HG03135 (cell line): ENCODE results near the gene LDLRAD3.
"Not testable (repeated sequence)": the region's sequence is repeated elsewhere in the genome, so short reads cannot be mapped to it uniquely, and the experiment has no call there.

ENCODE experiments used
- ATAC-seq: cut with Tn5 transposase; IDR thresholded peaks from one replicate; pipeline ENCODE4 v1.9.1; 2021; ENCODE audit warnings: mild to moderate bottlenecking, moderate library complexity; ENCODE audit not compliant: unreplicated experiment

The LDLRAD3 gene

DNA sequence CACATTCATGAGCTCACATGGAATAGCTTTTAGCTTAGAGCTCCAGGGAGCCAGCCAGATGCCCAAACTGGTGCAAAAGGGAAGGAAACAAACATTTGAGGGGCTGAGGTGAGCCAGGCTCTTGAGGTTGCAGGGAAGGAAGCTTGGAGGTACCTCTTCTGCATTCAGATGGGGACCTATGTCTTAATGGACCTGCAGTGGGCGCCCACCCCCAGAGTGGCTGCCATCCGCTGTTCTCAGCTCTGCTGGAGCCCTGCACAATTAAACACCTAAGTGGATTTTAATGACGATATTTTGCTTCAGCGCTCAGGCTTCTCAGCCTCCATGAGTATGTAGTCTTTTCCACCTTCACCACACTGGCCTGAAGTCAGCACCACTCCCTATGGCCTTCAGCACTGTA, 100.8 kb downstream of the LDLRAD3 start:
- ATAC-seq: no peak

DNA sequence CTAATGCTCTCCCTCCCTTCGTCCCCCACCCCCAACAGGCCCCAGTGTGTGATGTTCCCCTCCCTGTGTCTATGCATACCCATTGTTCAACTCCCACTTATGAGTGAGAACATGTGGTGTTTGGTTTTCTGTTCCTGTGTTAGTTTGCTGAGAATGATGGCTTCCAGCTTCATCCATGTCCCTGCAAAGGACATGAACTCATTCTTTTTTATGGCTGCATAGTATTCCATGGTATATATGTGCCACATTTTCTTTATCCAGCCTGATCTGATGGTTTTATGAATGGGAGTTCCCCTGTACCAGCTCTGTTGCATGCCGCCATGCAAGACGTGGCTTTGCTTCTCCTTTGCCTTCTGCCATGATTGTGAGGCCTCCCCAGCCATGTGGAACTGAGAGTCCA, 102.1 kb downstream of the LDLRAD3 start:
- ATAC-seq: not testable (repeated sequence)

DNA sequence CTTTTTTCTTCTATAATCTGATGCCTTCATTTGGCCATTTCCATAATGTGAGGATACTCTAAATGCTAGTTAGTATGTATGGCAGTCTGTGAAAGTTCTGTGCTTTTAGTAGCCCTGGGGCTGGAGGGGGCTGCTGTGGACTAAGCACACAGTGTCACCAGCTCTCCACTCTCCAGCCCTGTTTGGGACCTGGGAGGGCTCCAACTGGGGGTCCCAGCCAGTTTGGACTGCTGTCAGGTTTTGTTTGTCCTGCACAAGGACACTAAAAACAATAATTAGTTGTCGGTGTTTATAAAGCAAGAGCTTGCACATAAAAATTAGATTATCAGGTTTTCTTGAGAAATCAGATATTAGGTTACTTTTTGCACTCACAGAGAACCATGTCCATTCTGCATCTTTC, 103.1 kb downstream of the LDLRAD3 start:
- ATAC-seq: no peak

DNA sequence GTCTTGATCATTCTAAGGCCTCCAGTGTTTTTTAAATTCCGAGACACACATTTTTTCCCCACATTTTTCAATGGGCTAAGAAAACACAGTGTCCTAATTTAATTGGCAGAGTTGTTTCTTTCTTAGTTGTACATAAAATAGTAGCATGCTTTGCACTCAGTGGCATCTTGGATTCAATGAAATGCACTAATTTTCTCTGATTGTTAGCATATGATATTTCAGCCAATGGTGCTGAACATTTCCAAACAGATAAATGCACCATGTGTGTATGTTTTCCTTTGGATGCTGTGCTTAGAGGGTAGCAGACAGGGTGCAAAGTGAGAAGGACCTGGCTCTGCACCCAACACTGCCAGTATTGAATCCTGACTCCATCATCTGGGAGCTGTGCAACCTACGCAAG, 103.5 kb downstream of the LDLRAD3 start:
- no peak for ATAC-seq

DNA sequence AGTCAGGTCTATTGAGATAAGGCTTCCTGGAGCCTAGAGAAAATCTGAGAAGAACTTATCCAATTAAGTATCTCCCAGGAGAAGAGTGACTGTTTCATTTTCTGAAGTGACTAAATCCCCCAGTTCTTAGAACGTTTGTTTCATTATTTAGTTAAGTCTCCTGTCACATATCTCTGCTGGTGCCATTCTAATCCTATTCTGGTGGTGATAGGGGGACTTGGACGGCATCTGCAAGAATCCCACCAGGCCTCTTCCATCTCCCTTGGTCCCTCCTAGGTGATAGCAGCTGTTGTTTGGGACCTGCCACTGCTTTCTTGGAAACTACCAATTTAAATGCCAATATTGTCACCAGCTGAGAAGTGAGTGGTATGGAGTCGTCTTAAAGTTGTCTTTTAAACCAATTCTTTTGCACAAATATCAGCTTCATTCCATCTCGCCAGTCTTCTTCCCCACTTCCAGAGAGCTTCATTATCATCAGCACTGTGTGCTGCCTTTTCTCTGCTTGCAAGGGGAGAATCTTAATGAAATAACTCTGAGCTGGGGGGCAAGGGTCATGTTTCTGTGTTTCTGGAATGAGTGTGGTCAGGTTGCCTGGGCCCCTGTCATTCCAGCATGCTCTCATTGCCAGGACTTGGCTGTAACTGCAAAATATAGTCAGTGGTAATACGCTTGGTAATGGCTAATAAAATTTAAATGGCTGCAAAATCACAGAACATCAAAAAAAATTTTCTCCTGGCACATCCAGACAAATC, 104.8 kb downstream of the LDLRAD3 start:
- no peak for ATAC-seq

DNA sequence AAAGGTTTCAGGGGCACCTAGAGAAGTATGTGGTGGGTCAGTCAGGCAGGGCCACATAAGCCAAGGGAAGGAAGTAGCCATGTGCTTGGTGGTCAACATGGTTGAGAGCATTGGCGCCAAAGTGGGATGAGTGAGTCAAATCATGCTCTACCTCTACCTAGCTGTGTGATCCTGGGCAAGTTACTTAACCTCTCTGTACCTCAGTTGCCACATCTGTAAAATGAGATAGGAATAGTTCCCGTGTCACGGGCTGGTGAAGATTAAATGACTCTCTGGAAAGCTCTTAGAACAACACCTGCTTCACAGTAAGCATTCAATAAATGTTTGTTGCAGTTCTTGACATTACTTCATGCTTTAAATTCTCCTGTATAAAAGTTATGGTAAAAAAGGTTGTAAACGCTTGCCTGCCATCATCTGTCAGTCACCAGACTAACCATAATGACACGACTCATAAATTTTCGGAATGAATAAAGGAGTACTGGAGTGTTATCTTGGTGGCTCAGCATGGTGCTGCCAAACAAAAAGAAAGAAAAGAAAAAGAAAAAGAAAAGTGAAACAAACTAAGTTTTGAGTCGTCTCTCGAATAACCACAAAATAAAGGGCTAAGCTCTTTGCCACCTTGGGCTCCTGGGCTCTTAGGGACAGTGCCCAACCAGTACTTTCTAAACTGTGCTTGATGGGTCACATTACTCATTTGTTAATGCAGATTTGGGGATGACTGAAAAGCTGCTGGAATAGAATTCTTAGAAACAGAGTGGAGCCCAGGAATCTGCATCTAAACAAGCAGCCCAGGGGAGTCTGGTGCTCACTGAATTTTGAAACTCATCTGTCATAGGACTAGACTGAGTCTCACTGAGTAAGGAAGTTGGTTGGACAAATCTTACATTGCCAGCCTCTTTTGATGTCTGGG, 107.6 kb downstream of the LDLRAD3 start:
- ATAC-seq: no peak

DNA sequence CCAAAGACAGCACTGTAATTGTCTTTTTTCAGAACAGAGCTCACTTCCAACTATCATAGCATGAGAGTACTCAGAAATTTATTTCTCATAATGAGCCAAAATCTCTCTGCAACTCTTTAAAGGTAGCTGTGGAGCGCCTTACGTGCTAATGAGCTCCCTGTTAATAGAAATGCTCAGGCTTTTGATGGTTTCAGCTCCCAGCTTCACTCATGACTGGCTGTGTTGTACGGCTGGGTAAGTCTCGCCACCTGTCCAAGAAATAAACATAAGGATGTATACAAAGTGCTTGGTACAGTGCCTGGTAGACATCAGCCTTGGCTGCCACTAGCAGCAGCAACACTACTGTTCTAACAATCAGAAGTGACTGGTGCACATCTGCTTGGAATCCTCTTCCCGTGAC, 109.4 kb downstream of the LDLRAD3 start:
- ATAC-seq: no peak

DNA sequence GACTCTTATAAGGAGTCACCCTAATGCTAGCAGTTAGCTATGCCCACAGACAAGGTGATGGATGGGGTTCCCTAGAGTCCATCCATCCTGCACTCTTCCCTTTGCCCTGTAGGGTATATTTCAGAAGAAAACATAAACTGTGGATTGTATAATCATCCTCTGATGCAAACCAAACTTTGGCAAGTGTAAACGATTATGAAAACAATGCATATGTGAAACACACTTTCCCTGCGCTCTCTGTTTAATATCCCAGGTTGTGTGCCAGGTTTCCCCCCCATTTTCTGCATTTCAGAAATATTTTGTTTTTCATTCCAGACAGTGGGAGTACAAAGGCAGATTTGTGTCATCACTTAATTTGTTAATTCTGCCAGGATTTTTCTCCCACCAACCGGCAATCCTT, 110.0 kb downstream of the LDLRAD3 start:
- no peak for ATAC-seq

DNA sequence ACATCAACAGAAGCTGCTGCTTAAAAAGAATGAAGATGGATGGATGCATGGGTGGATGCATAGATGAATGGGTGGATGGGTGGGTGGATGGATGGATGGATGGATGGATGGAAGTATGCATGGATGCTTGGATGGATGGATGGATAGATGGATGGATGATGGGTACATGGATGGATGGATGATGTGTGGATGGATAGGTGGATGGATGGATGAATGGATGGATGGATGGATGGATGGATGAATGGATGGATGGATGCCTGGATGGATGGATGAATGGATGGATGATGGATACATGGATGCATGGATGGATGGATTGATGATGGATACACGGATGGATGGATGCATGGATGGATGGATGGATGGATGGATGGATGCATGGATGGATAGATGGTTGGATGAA, 110.8 kb downstream of the LDLRAD3 start:
- no peak for ATAC-seq

DNA sequence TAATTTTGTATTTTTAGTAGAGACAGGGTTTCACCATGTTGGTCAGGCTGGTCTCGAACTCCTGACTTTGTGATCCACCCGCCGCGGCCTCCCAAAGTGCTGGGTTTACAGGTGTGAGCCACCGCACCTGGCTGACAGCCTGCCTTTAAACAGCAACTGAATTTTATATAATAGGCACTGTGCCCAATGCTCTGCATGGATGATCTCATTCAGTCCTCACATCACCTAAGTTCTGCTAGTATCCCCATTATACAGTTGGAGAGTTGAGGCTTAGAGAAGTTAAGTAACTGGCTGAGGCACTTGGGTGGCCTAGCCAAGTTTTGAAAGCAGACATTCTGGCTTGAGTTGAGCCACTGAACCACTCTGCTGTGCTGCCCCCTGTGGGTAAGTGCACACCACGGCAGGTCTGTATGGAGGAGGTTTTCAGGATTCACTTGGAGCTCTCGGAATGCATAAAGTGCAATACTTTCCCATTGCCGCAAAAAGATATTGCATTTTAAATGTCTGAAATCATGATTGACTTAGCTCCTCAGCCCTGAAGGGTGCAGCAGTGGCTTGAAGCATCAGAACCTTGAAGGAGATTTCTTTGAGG, 112.4 kb downstream of the LDLRAD3 start:
- ATAC-seq: no peak

DNA sequence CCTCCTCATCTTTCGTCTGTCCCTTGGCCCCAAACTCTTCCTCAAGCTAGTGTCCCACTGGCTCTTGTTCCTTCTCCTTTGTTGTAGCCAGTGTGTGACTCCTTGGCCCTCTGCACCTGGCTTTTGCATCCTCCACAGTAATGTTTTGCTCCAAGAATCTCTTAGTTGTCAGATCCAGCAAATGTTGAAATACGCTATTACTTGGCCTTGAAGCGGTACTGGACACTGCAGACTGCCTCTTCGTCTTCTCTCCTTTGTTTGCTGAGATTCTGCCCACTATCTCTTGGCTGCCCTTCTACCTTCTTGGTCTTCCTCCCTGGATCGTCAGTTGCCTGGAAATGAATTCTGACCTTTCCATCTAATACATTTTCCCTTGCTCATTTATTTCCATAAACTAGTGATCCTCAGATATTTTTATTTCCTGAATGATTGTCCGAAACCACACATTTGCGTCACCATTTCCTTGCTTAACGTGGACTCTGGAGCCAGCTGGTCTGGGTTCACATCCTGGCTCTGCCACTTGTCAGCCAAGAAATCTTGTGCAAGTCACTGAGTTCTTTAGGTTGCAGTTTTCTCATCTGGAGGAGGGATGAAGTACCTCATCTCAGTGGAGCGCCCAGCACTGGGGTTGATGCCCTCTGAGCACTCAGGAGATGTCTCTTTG, 113.6 kb downstream of the LDLRAD3 start:
- no peak for ATAC-seq

DNA sequence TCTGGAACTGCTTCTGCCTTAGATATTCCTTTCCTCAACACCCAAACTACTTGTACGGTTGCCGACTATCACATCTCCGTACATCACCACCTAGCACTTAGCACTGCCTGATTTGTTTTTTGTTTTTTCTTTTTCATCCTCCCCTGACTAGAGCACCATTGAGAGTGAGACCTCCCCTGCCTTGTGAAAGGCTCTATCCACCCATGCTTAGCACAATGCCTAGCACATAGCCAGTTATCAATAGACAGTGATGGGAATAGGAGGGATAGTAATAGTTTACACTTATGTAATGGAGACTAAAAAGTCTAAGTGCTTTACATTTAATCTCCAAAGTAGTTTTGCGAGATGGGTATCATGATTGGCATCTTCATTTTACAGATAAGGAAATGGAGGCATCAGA, 115.8 kb downstream of the LDLRAD3 start:
- ATAC-seq: no peak

DNA sequence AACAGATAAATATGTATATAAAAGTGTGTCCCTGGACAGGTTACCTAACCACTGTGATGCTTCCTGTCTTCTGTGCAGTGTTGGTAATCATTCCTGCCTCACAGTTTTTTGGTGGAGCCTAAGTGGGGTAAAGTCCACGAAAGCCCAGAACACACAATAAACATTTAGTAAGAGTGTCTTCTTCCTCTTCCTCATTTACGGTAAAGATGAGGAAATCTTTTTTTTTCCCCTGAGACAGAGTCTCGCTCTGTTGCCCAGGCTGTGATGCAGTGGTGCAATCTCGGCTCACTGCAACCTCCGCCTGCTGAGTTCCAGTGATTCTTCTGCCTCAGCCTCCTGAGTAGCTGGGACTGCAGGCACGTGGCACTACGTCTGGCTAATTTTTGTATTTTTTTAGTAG, 117.1 kb downstream of the LDLRAD3 start:
- ATAC-seq: no peak

DNA sequence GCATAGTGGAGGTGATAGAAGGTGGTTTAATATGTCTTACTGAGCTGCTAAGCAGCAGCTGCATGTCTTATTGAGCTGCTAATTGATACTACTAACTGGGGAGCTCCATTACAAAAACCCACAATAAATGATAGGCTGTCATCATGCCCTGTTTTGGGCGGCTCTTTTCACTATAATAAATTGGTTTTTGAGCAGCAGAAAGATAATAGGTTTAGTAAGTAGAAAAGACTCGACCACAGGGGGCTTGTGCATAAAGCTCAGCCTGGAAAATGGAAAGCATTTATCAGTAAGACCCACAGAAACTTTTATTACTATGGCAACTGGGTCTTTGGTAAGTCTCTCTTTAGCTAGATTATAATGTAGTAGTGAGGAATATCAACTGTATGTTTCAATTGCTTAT, 117.6 kb downstream of the LDLRAD3 start:
- ATAC-seq: no peak

DNA sequence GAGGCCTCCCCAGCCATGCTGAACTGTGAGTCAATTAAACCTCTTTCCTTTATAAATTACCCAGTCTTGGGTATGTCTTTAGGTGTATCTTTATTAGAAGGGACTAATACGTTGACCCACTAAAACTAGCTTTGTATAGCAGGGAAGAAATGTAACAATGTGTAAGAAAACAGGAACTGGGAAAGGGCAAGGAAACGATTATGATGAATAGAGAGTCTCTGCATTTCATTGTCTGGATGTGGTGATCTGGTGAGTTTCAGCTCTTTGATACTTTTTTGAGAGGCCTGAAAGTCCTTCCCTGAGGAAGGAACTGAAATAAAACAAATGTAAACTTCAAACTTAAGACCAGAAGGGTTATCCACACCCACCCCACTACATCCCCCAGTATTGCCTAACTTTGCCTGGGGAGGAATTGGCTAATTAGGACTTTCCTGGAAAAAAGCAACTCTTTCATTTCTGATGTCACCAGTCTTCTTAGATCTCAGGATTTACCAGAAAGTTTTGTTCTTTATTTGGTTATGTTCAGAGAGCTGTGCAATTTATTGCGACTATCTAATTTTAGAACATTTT, 119.0 kb downstream of the LDLRAD3 start:
- ATAC-seq: no peak

DNA sequence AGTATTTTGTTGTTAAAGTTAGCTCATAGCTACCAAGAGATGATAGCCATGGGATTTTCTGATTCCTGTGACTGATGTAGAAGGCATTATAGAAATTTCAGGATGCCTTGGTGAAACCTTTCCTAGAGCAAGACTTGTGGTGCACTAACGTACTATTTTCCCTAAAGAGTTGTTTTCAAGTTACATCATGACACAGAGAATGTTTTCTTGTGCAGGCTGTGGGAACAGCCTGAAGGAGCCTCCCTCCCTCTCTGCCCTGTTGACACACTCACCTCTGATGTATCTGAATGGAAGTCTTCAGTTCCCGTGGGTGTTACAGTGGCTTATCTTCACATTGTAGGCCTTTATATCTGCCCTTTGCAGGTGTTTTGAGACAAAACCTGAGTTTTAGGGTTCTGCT, 121.6 kb downstream of the LDLRAD3 start:
- no peak for ATAC-seq

DNA sequence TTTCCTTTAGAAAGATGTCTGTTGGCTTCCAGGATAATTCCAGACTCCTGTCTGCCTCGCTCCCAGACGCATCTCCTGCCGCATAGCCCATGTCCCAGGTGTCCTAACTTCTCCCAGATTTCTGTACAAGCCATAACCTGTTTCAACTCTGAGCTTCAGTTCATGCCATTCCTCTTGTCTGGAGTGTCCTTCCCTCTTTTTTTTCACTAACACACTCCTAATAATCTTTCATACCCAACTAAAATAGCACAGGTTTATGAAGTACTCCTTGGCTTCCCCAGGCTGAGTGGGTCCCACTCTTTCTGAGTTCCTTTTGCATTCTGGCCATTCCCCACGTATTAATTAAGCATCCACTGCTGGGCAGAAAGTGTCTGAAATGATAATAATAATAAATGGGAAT, 123.0 kb downstream of the LDLRAD3 start:
- no peak for ATAC-seq

DNA sequence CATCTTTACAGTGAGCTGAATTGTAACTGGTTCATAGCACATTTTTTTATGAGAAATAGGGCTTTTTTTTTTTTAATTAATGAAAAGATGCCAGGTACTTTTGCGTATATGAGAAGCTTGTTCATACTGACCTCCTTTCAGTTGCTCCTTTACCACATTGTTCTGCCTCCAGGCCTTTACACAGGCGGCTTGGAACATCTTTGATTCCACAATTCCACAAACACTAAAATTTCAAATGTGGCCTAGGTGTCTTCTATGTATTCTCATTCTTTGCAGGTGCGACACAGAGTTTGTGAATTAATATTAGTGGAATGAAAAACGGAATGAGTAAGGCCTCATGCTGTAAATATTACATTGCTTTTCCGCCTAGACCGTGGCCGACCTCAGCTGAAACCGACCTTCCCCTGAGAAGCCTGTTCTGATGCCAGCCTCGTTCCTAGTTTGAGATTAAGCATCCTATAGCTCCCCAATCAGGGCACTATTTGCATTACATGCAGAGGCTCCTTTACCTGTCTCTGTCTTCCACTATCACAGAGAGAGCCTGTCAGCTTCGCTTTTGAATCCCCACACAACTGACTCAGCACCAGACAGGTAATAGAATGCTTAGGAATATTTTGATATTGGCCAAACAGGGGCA, 125.8 kb downstream of the LDLRAD3 start:
- ATAC-seq: no peak

DNA sequence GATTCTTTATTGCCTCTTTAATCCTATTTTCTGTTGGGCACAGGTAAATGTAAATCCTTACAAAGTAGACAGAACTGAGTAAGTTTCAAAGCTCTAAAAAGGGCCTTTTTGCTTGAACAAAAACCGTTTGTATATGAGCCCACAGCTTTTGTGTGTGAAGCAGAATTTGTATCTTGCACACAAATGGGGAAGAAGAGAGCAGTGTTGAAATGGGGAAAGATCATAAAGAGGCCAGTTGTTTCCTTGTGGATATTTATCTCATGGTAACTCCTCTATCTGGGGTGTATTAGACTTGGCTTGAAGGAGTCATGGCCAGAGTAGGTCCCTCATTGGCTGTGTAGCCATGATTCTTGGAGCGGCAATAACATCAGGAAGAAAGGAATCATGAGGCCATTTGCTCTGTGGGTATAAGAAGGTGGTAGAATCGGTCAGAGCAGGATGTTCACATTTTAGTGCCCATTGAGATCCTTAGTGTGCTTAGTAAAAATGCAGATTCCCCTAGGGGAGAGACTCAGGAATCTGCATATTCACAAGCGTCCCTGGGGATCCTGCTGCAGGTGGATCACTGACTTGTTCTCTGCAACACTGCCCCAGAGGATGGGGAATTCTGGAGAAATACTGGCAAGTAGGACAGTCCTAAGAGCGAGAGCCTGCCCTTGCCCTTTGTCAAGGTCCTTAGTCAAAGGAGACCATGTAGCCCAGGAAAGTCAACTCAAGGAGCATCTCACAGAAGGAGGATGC, 126.5 kb downstream of the LDLRAD3 start:
- no peak for ATAC-seq

DNA sequence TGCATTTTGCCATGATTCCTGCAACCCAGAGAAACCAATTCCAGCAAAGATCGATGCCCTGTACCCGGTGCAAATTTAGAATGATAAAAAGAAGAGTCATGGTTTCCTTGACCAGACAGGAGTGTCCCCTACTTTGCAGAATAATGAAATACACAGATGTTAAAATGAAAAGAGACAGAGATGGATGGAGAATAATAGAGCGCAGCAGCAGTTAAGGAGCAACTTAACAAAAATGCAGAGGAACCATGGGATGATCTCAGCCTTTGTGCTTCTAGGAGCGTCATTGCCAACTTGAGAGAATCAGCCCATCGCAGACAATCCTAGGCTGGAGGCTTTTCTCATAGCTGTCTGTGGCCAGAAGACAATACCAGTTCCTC, 127.1 kb downstream of the LDLRAD3 start:
- ATAC-seq: no peak
